HG03469 (cell line): ENCODE results near the gene PPP1R9A.

Source experiments
- ATAC-seq: cut with Tn5 transposase; IDR thresholded peaks from one replicate; pipeline ENCODE4 v1.9.1; 2021; ENCODE audit warnings: mild to moderate bottlenecking, moderate library complexity, moderate number of reproducible peaks; ENCODE audit not compliant: unreplicated experiment

PPP1R9A gene

GRCh38 chr7:95092324-95092723, 184.9 kb downstream of the PPP1R9A start:
- no peak for ATAC-seq

GRCh38 chr7:95095259-95095965, 188.0 kb downstream of the PPP1R9A start:
- no peak for ATAC-seq

- no peak for ATAC-seq
These were observed 188.7 kb downstream of the PPP1R9A start for GRCh38 chr7:95095966-95096540.

GRCh38 chr7:95097291-95097690, 189.9 kb downstream of the PPP1R9A start:
- no peak for ATAC-seq

- no peak for ATAC-seq
These were observed 190.5 kb downstream of the PPP1R9A start for GRCh38 chr7:95097851-95098250.

- no peak for ATAC-seq
These were observed 191.7 kb downstream of the PPP1R9A start for GRCh38 chr7:95099106-95099505.

GRCh38 chr7:95101422-95101821, 194.0 kb downstream of the PPP1R9A start:
- ATAC-seq: no peak

- no peak for ATAC-seq
These were observed 195.3 kb downstream of the PPP1R9A start for GRCh38 chr7:95102662-95103061.

- ATAC-seq: no peak
These were observed 197.3 kb downstream of the PPP1R9A start for GRCh38 chr7:95104739-95105138.

- ATAC-seq: no peak
These were observed 198.2 kb downstream of the PPP1R9A start for GRCh38 chr7:95105627-95106026.

- no peak for ATAC-seq
These were observed 199.0 kb downstream of the PPP1R9A start for GRCh38 chr7:95106401-95106800.

- no peak for ATAC-seq
These were observed 203.3 kb downstream of the PPP1R9A start for GRCh38 chr7:95110707-95111106.

- ATAC-seq: no peak
These were observed 206.2 kb downstream of the PPP1R9A start for GRCh38 chr7:95113590-95113989.

GRCh38 chr7:95126053-95126709, 218.8 kb downstream of the PPP1R9A start:
- no peak for ATAC-seq

GRCh38 chr7:95132500-95132899, 225.1 kb downstream of the PPP1R9A start:
- ATAC-seq: no peak

GRCh38 chr7:95139922-95140321, 232.5 kb downstream of the PPP1R9A start:
- no peak for ATAC-seq

GRCh38 chr7:95141755-95142154, 234.4 kb downstream of the PPP1R9A start:
- ATAC-seq: no peak

GRCh38 chr7:95144256-95144655, 236.9 kb downstream of the PPP1R9A start:
- no peak for ATAC-seq

- no peak for ATAC-seq
These were observed 248.6 kb downstream of the PPP1R9A start for GRCh38 chr7:95155965-95156364.

- no peak for ATAC-seq
These were observed 250.0 kb downstream of the PPP1R9A start for GRCh38 chr7:95157381-95157780.

GRCh38 chr7:95169678-95170077, 262.3 kb downstream of the PPP1R9A start:
- ATAC-seq: no peak

GRCh38 chr7:95172420-95172819, 265.0 kb downstream of the PPP1R9A start:
- no peak for ATAC-seq
